Right renal cortex interstitium (tissue), 3 donors: ENCODE results near the gene ADORA2A. TPM values are rescaled to one million over a fixed set of nuclear protein-coding genes. Genes with fewer than 3 reads are reported as not detected.

Source experiments
- DNase-seq, 3 donors: peaks; one replicate each; pipeline ENCODE4 v3.0.0-alpha.2; 2013; ENCODE audit warnings: low read depth in 3 of 3, low spot score in 2 of 3
- polyA plus RNA-seq, 3 donors: library from polyadenylated mRNA; unstranded; fragments of 120-200 nt; gene quantifications; one replicate each; pipeline ENCODE4 v1.2.1, GENCODE V29; 2013; ENCODE audit not compliant: insufficient read length in 3 of 3

Gene ADORA2A
- polyA plus RNA-seq, 3 donors: 5.4 to 7.3 (median 5.9) TPM

DNA sequence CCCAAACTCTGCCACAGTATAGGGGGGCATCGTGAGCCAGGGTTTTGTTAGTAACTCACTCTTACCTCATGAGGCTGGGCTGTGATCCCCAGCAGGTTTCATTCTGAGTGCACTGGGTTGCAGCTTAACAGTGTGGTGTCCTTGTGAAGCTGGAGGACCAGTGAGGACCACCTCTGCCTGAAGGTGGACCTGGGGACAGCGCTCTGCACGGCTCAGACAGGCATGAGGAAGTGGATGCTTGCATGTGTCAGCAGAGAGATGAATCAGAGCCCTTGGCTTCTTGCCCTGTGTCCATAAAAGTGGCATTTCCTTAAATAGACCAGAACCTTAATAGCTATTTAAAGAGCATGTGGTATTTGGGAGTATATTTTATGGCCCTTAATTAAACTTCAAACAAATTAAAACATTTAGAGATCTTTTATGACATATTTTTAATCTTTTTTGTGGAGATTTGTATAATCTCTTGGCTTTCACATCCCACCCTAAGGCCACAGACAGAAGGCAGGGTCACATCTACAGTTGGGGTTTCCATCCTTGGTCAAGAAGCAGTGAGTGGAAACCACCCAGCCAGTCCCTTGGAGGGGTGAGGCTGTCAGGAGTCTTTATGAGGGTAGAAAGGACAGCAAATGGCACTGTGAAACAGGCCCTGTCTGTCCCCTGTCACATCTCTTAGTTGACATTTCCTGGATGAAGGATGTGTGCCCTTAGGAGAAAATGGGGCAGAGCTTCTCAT lies 24.8 kb upstream of the ADORA2A start:
- peak; percentile 65 to 69 (median 67) for DNase-seq

DNA sequence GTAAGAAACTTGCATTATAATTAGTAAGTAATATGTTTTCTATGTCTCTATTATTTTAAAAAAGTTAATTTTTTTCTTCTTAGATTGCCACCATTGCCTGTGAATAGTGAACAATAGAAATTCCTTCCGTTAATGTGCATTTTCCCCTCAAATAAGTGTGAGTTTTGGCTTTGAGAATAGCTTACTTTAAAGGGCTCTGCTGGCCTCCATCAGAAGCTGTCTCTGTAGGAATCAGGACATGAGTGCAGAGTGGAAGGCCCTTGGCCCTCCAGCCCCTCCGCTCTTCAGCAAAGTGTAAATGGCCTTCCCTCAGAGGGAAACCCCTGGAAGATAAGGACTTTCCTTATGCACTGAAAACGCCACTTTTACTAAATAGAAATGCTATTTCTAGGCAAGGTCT lies 24.1 kb upstream of the ADORA2A start:
- no peak for DNase-seq

DNA sequence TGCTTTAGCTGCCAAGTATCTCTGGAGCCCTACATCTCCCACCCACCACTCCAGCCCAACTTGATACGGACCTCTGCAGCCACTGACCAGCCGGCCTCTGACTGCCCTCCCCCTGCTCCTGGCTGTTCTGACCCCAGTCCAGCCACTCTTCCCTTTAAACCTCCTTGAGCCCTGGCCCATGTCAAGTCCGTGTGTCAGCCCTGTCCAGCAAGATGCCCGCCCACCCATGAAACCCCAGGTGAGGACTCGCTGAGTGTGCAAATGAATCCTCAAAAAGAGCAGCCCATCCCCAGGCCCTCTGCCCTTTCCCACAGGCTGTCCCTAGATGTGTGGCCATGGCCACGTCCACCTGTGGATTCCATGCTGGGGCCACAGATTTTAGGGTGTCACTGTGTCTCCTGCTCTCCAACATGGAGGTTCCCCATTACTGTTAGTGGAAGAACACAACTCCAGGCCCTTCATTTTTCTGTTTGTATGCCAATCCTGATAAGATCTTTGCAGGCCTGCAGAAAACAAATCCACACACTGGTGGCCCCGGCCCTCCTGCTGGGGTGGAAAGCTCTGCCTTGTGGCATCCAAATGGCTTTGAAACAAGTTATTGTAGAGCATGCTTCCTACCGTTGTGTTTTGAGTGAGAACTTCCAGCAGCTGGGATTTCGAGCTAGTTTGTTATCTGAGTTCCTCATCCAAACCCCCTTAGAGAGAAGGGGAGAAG lies 22.7 kb upstream of the ADORA2A start:
- no peak for DNase-seq

DNA sequence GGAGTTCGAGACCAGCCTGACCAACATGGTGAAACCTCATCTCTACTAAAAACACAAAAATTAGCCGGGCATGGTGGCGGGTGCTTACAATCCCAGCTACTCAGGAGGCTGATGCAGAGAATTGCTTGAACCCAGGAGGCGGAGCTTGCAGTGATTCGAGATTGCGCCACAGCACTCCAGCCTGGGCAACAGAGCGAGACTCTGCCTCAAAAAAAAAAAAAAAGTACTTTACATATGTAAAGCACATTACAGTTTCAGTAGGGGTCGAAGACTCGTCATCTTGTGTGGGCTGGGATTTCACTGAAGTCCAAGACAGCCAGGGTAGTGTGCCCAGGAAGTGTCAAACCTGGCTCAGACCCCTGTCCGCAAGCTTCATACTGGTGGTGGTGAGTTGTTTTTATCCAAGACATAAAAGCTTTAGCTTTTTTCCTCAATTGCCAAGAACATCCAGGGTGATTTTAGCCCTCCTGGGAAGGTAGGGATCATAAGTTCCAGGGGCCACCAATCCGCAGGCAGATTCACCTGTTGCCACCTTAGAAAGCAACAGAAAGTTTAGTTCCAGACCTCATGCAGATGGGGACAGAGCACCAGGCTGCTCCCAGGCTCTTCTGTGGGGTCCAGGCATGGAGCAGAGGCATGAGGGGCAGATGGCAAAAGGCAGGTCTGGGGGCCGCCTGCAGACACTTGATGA lies 21.6 kb upstream of the ADORA2A start:
- DNase-seq: no peak

DNA sequence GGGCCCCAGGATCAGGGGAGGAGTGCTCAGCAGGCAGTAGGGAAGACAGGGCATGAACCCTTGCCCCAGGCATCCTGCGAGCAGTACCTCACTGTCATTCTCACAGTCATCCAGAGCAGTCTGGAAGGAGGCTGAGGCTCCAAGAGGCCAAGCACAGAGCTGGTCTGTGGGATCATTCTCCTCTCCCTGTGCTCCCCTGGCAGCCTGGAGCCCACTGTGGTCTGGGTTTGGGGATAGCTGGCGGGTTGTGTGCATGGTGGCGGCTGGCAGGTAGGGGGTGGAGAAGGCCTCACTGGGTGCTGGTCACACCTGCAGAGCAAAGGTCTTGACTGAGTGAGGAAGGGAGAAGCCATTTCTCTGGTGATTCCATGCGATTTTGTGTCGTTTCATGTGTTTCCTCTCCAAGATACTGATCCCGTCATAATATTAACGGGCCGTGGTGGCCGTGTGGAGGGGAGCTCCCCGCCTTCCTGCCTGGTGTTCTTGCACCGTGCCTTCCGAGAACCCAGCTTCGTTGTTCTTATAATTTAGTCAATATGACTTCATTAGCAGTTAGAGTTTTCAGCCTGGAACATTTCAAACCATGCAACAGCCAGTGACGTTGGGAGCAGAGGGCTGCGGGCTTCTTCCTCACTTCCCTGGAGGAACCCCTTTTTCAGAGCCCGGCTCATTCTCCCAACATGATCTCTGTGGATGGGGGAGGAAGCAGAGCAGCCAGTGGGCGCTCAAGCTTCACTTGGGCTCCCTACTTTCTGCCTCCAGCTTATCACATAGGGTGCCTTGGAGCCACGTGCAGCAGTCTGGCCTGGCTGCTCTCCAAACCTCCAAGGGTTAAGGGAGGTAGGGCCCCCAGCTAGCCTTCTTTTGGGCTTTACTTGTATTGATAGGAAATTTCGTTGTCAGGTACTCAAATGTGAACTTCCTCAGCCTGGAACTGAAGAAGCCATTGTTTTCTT lies 20.8 kb upstream of the ADORA2A start:
- no peak for DNase-seq

- no peak for DNase-seq
These were observed 20.1 kb upstream of the ADORA2A start for GRCh38 chr22:24407278-24407665.

- no peak for DNase-seq
These were observed 19.5 kb upstream of the ADORA2A start for GRCh38 chr22:24407884-24408283.

GRCh38 chr22:24408630-24409029 lies 18.8 kb upstream of the ADORA2A start:
- no peak for DNase-seq

GRCh38 chr22:24409707-24410106 lies 17.7 kb upstream of the ADORA2A start:
- DNase-seq: no peak

DNA sequence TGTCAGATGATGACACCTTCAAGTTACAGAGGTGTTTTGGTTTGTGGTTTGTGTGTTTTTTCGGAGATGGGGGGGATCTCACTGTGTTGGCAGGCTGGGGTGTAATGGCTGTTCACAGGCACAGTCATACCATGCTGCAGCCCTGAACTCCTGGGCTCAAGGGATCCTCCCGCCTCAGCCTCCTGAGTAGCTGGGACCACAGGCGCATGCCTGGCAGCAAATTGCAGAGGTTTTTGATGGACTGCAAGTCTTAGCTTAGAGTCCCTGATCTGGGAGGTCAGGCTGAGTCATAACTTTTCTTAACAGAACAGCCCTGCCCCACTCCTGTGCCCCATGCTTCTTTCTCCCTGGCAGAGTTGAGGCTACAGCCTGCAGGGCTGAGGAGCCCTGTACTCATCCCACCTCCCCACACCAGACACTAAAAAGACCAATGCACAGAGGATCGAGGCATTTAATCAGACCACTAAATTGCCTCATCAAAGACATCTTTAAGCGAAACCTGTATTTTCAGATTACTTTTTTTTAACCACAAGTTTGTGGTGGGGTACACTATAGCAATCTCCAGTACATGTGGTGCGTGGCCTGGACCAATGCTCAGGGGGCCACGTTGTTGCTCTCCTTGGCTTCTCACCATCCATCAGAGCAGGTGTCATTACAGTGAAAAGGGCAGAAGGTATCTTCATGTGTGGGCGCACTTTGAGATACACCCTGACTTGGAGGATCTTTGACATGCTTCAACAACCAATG lies 17.1 kb upstream of the ADORA2A start:
- no peak for DNase-seq

DNA sequence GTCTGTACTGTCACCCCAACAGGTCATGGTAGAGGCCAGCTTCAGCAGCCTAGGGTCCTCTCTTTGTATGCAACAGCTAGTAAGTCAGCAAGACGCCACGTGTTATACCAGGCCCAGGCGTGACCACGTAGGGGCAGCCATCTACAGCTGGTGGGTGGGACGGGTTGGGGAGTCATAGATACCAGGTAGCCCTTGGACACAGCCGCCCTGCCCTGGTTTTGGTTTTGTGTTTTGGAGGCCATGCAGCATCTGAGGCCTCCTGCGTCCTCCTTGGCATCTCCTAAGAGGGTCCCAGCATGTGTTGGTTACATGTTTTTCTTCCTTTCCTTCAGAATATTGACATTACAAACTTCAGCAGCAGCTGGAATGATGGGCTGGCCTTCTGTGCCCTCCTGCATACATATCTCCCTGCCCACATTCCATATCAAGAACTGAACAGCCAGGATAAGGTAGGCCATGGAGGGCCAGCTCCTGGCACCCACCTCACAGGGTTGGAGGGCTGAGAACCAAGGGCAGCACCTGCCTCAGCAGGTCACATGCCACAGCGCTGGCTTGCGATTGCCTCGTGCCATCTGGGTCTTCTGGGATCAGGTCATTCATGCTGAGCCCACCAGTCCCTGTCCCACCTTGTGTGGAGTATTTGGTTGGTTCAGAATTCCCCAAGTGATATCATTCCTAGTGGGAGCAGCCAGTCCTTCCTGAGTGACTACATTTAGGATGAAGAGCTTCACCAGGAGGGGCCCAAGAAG lies 16.0 kb upstream of the ADORA2A start:
- no peak for DNase-seq

- DNase-seq: no peak
These were observed 15.1 kb upstream of the ADORA2A start for GRCh38 chr22:24412274-24412673.

- no peak for DNase-seq
These were observed 14.1 kb upstream of the ADORA2A start for GRCh38 chr22:24413271-24413670.

DNA sequence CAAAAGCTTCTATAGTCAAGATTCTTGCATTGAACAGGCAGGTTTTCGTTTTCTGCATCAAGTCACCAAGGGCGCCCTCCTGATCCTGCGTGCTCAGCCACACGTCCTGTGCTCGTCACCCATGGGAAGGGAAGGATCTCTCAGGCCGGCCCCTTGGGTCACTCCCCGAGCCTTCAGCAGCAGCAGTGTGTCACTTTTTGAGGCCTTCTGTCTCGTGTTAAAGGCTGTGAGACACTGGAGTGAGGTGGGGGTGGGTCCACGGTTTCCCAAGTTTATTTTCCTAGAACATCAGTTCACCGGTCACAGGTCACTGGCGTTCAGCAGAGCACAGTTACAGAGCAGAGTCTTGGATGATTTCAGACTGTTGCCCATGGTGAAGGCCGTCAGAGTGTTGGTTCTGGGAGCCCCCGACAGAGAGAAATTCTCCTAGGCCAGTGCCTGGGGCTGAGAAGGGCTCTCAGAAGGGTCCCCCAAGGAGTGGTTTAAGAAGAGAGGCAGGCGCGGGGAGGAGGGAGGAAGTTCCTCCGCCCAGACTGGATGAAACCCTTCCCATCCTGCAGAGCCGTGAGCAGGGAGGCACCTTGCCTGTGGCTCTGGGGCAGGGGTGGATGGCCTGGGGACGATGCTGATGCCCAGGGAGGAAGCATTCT lies 13.5 kb upstream of the ADORA2A start:
- no peak for DNase-seq

DNA sequence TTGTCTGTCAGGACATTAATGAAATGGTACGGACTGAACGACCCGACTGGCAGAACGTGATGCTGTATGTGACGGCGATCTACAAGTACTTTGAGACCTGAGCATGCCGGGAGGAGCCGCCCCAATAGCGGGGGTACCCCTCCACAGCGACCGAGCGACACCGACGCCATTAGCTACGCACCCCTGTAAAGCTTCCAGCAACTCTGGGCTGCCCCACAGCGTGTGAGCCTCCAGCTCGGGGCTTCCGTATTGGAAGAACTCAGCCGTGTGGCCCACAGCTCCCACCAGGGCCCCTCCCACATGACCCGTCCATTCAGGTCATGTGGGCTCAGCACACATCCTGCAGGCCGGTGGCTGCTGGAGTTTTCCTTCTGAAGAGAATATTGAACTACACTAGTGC lies 12.9 kb upstream of the ADORA2A start:
- no peak for DNase-seq

GRCh38 chr22:24414984-24415945 lies 12.1 kb upstream of the ADORA2A start:
- no peak for DNase-seq

GRCh38 chr22:24416095-24416494 lies 11.3 kb upstream of the ADORA2A start:
- no peak for DNase-seq

- no peak for DNase-seq
These were observed 10.8 kb upstream of the ADORA2A start for GRCh38 chr22:24416611-24417010.
